ENCODE results near the gene TEX38. TPM values are rescaled to one million over a fixed set of nuclear protein-coding genes. Genes with fewer than 3 reads are reported as not detected.

The TEX38 gene
- total RNA-seq, 1 experiment from 2014 or later: not detected

- Mint-ChIP-seq H3K27me3 (ENCODE audit: insufficient read depth, unreplicated experiment) (no peaks in the 10 kb centered on the region), H3K27ac (ENCODE audit: unreplicated experiment) (no peak within 1 kb of the TSS), H3K36me3 (ENCODE audit: insufficient read depth, unreplicated experiment) (peaks cover 5% of the 10 kb centered on the region), H3K4me3 (ENCODE audit: unreplicated experiment) (no peak within 1 kb of the TSS), H3K4me1 (ENCODE audit: low read depth, unreplicated experiment) (peaks cover 13% of the 10 kb centered on the region), H3K9me3 (ENCODE audit: unreplicated experiment) (no peaks in the 10 kb centered on the region)
- intact Hi-C loops (cut with micrococcal nuclease; ENCODE audit: unreplicated experiment): loop anchor here (5.0 kb wide), 1 partner anchor 66 kb away; the partner anchor contains the start of gene MKNK1
- no peaks in the 10 kb centered on the region; the same call in 1 of the 2 replicates for H3K36me3 ChIP-seq (ENCODE audit: control insufficient read depth, insufficient read depth, low read length)
- H3K4me3 ChIP-seq (ENCODE audit: low read depth, low read length): peak within 1 kb of the TSS; percentile 67
- no peaks in the 10 kb centered on the region for H3K27me3 ChIP-seq (replicated peaks; ENCODE audit: control insufficient read depth, insufficient read depth, low read length)
- BruUV-seq (replicated peaks): no TSS peak
- peak; percentile 58 to 65 for DNase-seq
- POLR2A ChIA-PET: interaction anchor here (0.5 to 0.6 kb wide), 2 partner anchors 48 to 79 kb away, joined by 3 to 7 read pairs; no protein-coding TSS in a partner anchor
- TF ChIP-seq CTCF (IDR thresholded peaks at IDR 0.05; ENCODE audit: insufficient read depth in 1 of 2, low read depth in 1 of 2, low read length in 1 of 2, severe bottlenecking in 1 of 2, unreplicated experiment in 1 of 2): no peak
- CTCF ChIA-PET: interaction anchor here (0.7 kb wide), 1 partner anchor 764 kb away, joined by 4 read pairs; no protein-coding TSS in a partner anchor
- no peaks in the 10 kb centered on the region for H3K9me3 ChIP-seq
- H3K4me1 ChIP-seq: no peaks in the 10 kb centered on the region
Observed at GRCh38 chr1:46667782-46668760, 3.6 kb upstream of the TEX38 start, which contains the start of gene ATPAF1. Gene ATPAF1 (minus strand): TSS chr1:46668364. CDS start chr1:46668322, 42 bp downstream.

DNA sequence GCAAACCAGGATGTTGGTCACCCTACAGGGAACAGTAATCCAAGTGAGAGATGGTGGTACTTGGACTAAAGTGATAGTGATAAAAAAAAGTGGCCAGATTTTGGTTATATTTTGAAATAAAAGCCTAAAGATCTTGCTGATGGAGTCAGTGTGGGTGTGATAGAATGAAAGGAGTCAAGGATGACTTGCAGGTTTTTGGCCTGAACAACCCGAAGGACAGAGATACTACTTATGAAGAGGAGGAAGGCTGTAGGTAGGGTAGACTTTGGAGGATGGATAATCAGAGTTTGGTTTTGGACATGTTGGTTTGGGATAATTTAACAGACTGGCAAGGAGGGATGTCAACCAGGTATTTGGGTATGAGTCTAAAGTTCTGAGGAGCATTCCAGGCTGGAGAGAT lies 1.5 kb upstream of the TEX38 start:
- Mint-ChIP-seq H3K36me3 (ENCODE audit: insufficient read depth, unreplicated experiment) (no peaks in the 10 kb centered on the region), H3K4me1 (ENCODE audit: low read depth, unreplicated experiment) (peaks cover 13% of the 10 kb centered on the region), H3K4me3 (ENCODE audit: unreplicated experiment) (no peak overlapping the region), H3K9me3 (ENCODE audit: unreplicated experiment) (no peaks in the 10 kb centered on the region), H3K27me3 (ENCODE audit: insufficient read depth, unreplicated experiment) (no peaks in the 10 kb centered on the region), H3K27ac (ENCODE audit: unreplicated experiment) (no peak overlapping the region)
- Histone ChIP-seq H3K9me3 (no peaks in the 10 kb centered on the region), H3K4me1 (no peaks in the 10 kb centered on the region), H3K27me3 (replicated peaks; ENCODE audit: control insufficient read depth, insufficient read depth, low read length) (no peaks in the 10 kb centered on the region), H3K4me3 (ENCODE audit: low read depth, low read length) (no peak overlapping the region), H3K36me3 (ENCODE audit: control insufficient read depth, insufficient read depth, low read length) (no peaks in the 10 kb centered on the region)
- no peak for DNase-seq
- ChIA-PET CTCF (no interaction called here), POLR2A (no interaction called here)
- TF ChIP-seq CTCF (IDR thresholded peaks at IDR 0.05; ENCODE audit: insufficient read depth in 1 of 2, low read depth in 1 of 2, low read length in 1 of 2, severe bottlenecking in 1 of 2, unreplicated experiment in 1 of 2): no peak
- no TSS peak for BruUV-seq (replicated peaks)
- intact Hi-C loops (cut with micrococcal nuclease; ENCODE audit: unreplicated experiment): no loop called here

DNA sequence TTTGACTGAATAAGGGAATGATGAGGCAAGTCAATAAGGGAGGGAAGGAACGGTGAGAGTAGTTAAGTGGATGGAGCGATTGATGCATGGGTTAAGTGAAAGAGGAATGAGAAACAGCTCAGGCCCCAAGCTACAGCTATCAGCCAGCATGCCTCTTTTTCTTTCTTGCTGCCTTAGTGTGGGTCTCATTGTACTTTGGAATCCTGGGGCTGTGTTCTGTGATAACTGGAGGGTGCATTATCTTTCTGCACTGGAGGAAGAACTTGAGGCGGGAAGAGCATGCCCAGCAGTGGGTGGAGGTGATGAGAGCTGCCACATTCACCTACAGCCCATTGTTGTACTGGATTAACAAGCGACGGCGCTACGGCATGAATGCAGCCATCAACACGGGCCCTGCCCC lies 1.0 kb downstream of the TEX38 start:
- POLR2A ChIA-PET: no interaction called here
- H3K36me3 Mint-ChIP-seq (ENCODE audit: insufficient read depth, unreplicated experiment): no peaks in the 10 kb centered on the region
- H3K9me3 ChIP-seq: no peaks in the 10 kb centered on the region
- no peak for TF ChIP-seq CTCF (IDR thresholded peaks at IDR 0.05; ENCODE audit: insufficient read depth in 1 of 2, low read depth in 1 of 2, low read length in 1 of 2, severe bottlenecking in 1 of 2, unreplicated experiment in 1 of 2)
- no TSS peak for BruUV-seq (replicated peaks)
- H3K4me3 Mint-ChIP-seq (ENCODE audit: unreplicated experiment): no peak overlapping the region
- no peak overlapping the region for H3K27ac Mint-ChIP-seq (ENCODE audit: unreplicated experiment)
- CTCF ChIA-PET: no interaction called here
- H3K4me1 Mint-ChIP-seq (ENCODE audit: low read depth, unreplicated experiment): no peaks in the 10 kb centered on the region
- no peaks in the 10 kb centered on the region for H3K27me3 Mint-ChIP-seq (ENCODE audit: insufficient read depth, unreplicated experiment)
- H3K27me3 ChIP-seq (replicated peaks; ENCODE audit: control insufficient read depth, insufficient read depth, low read length): no peaks in the 10 kb centered on the region
- no peak for DNase-seq
- no peaks in the 10 kb centered on the region for H3K9me3 Mint-ChIP-seq (ENCODE audit: unreplicated experiment)
- H3K4me1 ChIP-seq: no peaks in the 10 kb centered on the region
- intact Hi-C loops (cut with micrococcal nuclease; ENCODE audit: unreplicated experiment): no loop called here
- no peak overlapping the region for H3K4me3 ChIP-seq (ENCODE audit: low read depth, low read length)
- H3K36me3 ChIP-seq (ENCODE audit: control insufficient read depth, insufficient read depth, low read length): no peaks in the 10 kb centered on the region; the same call in 1 of the 2 replicates

Measured in Caco-2 (cell line).